K562 (cell line): ENCODE measurements around the gene VPS33B. TPM values are rescaled to one million over a fixed set of nuclear protein-coding genes. Genes with fewer than 3 reads are reported as not detected.

Experiments used
- ASH1L ChIP-seq: fragments of 450-650 bp; IDR thresholded peaks from 2 replicates; pipeline ENCODE4 v1.6.1; 2018; ENCODE audit warnings: borderline replicate concordance, mild to moderate bottlenecking, low read depth; ENCODE audit not compliant: partially characterized antibody
- ETV1 ChIP-seq: fragments of 450-650 bp; conservative IDR thresholded peaks from 2 replicates; pipeline ENCODE4 v1.6.1; 2016; ENCODE audit warnings: missing genetic modification characterization, control low read depth, low read depth, missing compliant biosample characterization
- FOXK2 ChIP-seq, 2 experiments: fragments of 450-650 bp; IDR thresholded peaks in 1 of 2; conservative IDR thresholded peaks in 1 of 2; 2 replicates each; pipeline ENCODE4 v1.6.1; 2016; ENCODE audit warnings: low read depth in 2 of 2, mild to moderate bottlenecking in 1 of 2
- FOXM1 ChIP-seq, 2 experiments: fragments of 450-650 bp in 1 of 2; sonication (generic) in 1 of 2; formaldehyde crosslinking in 1 of 2; IDR thresholded peaks; 2 replicates each; pipeline versions ENCODE4 v1.6.1 to v1.9.0; 2017 to 2022; ENCODE audit warnings: low read depth in 2 of 2, mild to moderate bottlenecking in 2 of 2, missing genetic modification reagents in 1 of 2, moderate library complexity in 1 of 2
- IFI16 ChIP-seq: fragments of 250-450 bp; sonication (Bioruptor Pico); IDR thresholded peaks from 2 replicates; pipeline ENCODE4 v2.1.2; 2022; ENCODE audit warnings: mild to moderate bottlenecking, inconsistent platforms
- KLF10 ChIP-seq: fragments of 250-450 bp; sonication (Bioruptor Pico); IDR thresholded peaks from 2 replicates; pipeline ENCODE4 v1.6.1; 2021; ENCODE audit warnings: matching md5 sums
- MCM3 ChIP-seq: fragments of 450-650 bp; IDR thresholded peaks from 2 replicates; pipeline ENCODE4 v1.6.1; 2016
- MYNN ChIP-seq, 2 experiments: sonication (generic); formaldehyde crosslinking in 1 of 2; IDR thresholded peaks; 2 replicates each; pipeline versions ENCODE4 v1.5.0 to v1.6.1; 2016 to 2020; ENCODE audit warnings: antibody characterized with exemption in 1 of 2, missing genetic modification reagents in 1 of 2
- NRF1 ChIP-seq, 2 experiments: fragments of 450-650 bp; IDR thresholded peaks in 1 of 2; conservative IDR thresholded peaks in 1 of 2; 2 replicates each; pipeline ENCODE4 v1.6.1; 2014; ENCODE audit warnings: mild to moderate bottlenecking in 2 of 2
- POLR2AphosphoS2 ChIP-seq: IDR thresholded peaks from 2 replicates; pipeline ENCODE4 v1.6.1; 2012; ENCODE audit warnings: low read length, improper control_type of control experiment
- RBFOX2 ChIP-seq: fragments of 200-400 bp; formaldehyde crosslinking; IDR thresholded peaks from 2 replicates; pipeline ENCODE4 v1.6.1; 2017; ENCODE audit warnings: low read depth, mild to moderate bottlenecking, low read length, moderate library complexity
- RFX5 ChIP-seq: IDR thresholded peaks from 2 replicates; pipeline ENCODE4 v1.6.1; 2011; ENCODE audit warnings: low read depth, mild to moderate bottlenecking, improper control_type of control experiment, low read length
- TSC22D4 ChIP-seq: fragments of 450-650 bp; IDR thresholded peaks from 2 replicates; pipeline ENCODE4 v1.6.1; 2016; ENCODE audit warnings: missing genetic modification characterization, missing biosample characterization, control low read depth
- YBX1 ChIP-seq: fragments of 450-650 bp; IDR thresholded peaks from 2 replicates; pipeline ENCODE4 v1.7.1; 2016; ENCODE audit warnings: mild to moderate bottlenecking
- ZC3H4 ChIP-seq: sonication (generic); formaldehyde crosslinking; IDR thresholded peaks from 2 replicates; pipeline ENCODE4 v1.9.0; 2021; ENCODE audit warnings: missing genetic modification reagents, borderline replicate concordance
- ZNF124 ChIP-seq: sonication (generic); formaldehyde crosslinking; IDR thresholded peaks from 2 replicates; pipeline ENCODE4 v1.8.1; 2022; ENCODE audit warnings: missing genetic modification reagents
- ZNF408 ChIP-seq: fragments of 250-450 bp; sonication (Bioruptor Pico); IDR thresholded peaks from 2 replicates; pipeline ENCODE4 v1.4.0; 2020; ENCODE audit warnings: low read depth, mild to moderate bottlenecking, moderate library complexity
- ZNF76 ChIP-seq: fragments of 250-450 bp; sonication (Bioruptor Pico); IDR thresholded peaks from 2 replicates; pipeline ENCODE4 v1.4.0; 2020; ENCODE audit warnings: mild to moderate bottlenecking, moderate library complexity, borderline replicate concordance
- polyA plus RNA-seq, 8 experiments: library from polyadenylated mRNA; depleted of rRNA in 4 of 8; stranded (reverse) in 5 of 8; unstranded in 3 of 8; fragments of >200 nt; fragmentation: Nextera tagmentation in 2 of 8; fragmentation: Illumina TruSeq in 1 of 8; extraction: Ambion mirVana in 2 of 8; extraction: Trizol in 1 of 8; gene quantifications; 2 replicates each; pipeline versions ENCODE4 v1.2.1 to v1.2.3, GENCODE V29; 2011 to 2014; ENCODE audit warnings: inconsistent platforms in 1 of 8, missing spikeins in 1 of 8
- total RNA-seq, 7 experiments: library from RNA; depleted of rRNA in 6 of 7; stranded (reverse); fragments of >200 nt in 6 of 7; fragmentation: Illumina TruSeq in 2 of 7; extraction: Trizol in 2 of 7; gene quantifications; 2 replicates each; pipeline versions ENCODE4 v1.2.1 to v1.2.3, GENCODE V29; 2011 to 2021; ENCODE audit warnings: low replicate concordance in 1 of 7
- TF ChIP-seq, protein P1 (sequence below): fragments of 200-400 bp; formaldehyde crosslinking; IDR thresholded peaks from 2 replicates; pipeline ENCODE4 v1.6.1; 2017; ENCODE audit warnings: mild to moderate bottlenecking, low read depth, low read length, moderate library complexity
- TF ChIP-seq, protein P2 (sequence below): fragments of 450-650 bp; IDR thresholded peaks from 2 replicates; pipeline ENCODE4 v1.6.1; 2017; ENCODE audit warnings: mild to moderate bottlenecking, moderate library complexity
- TF ChIP-seq, protein P3 (sequence below): fragments of 250-450 bp; sonication (Bioruptor Pico); IDR thresholded peaks from 2 replicates; pipeline ENCODE4 v1.9.0; 2021; ENCODE audit warnings: mild to moderate bottlenecking
- TF ChIP-seq, protein P4 (sequence below), 2 experiments: IDR thresholded peaks; 2 replicates each; pipeline ENCODE4 v1.6.1; 2011; ENCODE audit warnings: borderline replicate concordance in 1 of 2, control low read depth in 1 of 2, low read depth in 1 of 2, low read length in 1 of 2, mild to moderate bottlenecking in 1 of 2, mixed read lengths in 1 of 2, moderate library complexity in 1 of 2; ENCODE audit not compliant: insufficient read depth in 1 of 2, insufficient read length in 1 of 2, poor library complexity in 1 of 2, severe bottlenecking in 1 of 2; ENCODE audit errors: extremely low read depth in 1 of 2

Gene VPS33B
- total and polyA plus RNA-seq, 9 of the 15 experiments (the other 6 are each of a cell fraction or from before 2014, with no cell fraction given), result 9.4 to 25.5 (median 14.8) TPM

DNA sequence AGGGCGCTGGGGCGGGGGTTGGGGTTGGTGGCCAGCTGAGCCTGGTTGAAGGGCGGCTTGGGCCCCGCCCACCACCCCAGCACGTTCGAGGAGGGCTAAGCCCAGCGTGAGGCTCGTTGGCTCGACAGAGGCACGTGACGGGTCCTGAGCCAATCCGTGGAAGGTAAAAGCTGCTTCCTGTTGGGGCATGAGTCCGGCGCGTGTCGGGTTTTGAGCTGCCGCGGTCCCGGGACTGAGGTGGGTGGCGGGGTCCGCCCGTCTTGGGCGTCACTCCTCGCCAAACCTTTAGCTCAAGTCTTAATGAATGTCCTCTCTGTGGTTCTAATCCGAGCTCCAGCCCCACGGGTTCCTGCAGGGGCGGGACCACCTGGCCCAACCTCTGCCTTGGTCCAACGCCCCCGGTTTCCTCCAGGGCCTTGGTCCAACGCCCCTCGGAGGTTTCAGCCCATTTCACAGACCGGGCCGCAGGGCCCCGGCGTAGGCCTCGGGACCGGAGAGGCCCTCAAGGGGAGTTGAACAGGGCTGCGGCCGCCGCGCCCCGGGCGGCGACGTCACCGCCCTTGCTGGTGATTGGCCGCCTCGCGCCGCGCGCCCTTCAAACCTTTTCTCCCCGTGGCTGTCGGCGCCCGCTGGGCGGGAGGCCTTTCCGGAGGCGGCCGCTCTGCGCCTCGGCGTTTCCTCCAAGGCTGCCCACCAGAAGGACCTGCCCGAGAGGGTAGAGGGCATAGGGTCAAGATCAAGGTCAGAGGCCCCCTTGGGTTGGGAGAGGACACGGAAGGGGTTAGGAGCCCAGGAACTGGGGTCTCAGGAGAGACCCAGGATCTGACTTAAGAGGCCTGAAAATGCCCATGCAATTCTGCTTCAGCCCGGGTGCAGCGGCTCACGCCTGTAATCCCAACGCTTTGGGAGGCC is 67.4 kb downstream of the VPS33B start, which contains the start of gene RCCD1 (continued):
- peak; percentile 99 for TF ChIP-seq FOXM1 (IDR thresholded peaks at IDR 0.05; ENCODE audit: low read depth)
- TF ChIP-seq FOXM1 (CRISPR knock-in tag; IDR thresholded peaks at IDR 0.05; ENCODE audit: low read depth), result peak; percentile 99
- TF ChIP-seq FOXK2 (conservative IDR thresholded peaks at IDR 0.05 in 1 of 2, IDR thresholded peaks at IDR 0.05 in 1 of 2; ENCODE audit: low read depth in 2 of 2), result peak; percentile 57 to 77; a peak in 3 of 4 replicates
- TF ChIP-seq, protein P1, sequence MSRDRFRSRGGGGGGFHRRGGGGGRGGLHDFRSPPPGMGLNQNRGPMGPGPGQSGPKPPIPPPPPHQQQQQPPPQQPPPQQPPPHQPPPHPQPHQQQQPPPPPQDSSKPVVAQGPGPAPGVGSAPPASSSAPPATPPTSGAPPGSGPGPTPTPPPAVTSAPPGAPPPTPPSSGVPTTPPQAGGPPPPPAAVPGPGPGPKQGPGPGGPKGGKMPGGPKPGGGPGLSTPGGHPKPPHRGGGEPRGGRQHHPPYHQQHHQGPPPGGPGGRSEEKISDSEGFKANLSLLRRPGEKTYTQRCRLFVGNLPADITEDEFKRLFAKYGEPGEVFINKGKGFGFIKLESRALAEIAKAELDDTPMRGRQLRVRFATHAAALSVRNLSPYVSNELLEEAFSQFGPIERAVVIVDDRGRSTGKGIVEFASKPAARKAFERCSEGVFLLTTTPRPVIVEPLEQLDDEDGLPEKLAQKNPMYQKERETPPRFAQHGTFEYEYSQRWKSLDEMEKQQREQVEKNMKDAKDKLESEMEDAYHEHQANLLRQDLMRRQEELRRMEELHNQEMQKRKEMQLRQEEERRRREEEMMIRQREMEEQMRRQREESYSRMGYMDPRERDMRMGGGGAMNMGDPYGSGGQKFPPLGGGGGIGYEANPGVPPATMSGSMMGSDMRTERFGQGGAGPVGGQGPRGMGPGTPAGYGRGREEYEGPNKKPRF, result no peak
- peak; percentile 97 for TF ChIP-seq RBFOX2
- no peak for TF ChIP-seq MCM3
- no peak for TF ChIP-seq ZNF408 (CRISPR knock-in tag)
- no peak for TF ChIP-seq ZNF76 (CRISPR knock-in tag)
- TF ChIP-seq YBX1, result no peak
- TF ChIP-seq NRF1 (conservative IDR thresholded peaks at IDR 0.05 in 1 of 2, IDR thresholded peaks at IDR 0.05 in 1 of 2), result peak; percentile 43 to 58
- 0 out of 2 replicates have a peak, but pooled peaks have one; percentile 75 for TF ChIP-seq KLF10 (CRISPR knock-in tag)
- TF ChIP-seq TSC22D4 (tag), result no peak
- TF ChIP-seq POLR2AphosphoS2, result peak; percentile 97
- TF ChIP-seq ZNF124 (CRISPR knock-in tag), result no peak
- TF ChIP-seq, protein P2, sequence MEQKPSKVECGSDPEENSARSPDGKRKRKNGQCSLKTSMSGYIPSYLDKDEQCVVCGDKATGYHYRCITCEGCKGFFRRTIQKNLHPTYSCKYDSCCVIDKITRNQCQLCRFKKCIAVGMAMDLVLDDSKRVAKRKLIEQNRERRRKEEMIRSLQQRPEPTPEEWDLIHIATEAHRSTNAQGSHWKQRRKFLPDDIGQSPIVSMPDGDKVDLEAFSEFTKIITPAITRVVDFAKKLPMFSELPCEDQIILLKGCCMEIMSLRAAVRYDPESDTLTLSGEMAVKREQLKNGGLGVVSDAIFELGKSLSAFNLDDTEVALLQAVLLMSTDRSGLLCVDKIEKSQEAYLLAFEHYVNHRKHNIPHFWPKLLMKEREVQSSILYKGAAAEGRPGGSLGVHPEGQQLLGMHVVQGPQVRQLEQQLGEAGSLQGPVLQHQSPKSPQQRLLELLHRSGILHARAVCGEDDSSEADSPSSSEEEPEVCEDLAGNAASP, result no peak
- TF ChIP-seq ETV1 (tag), result peak; percentile 71
- TF ChIP-seq ZC3H4, result peak; percentile 73; the same call in 1 of the 2 replicates
- TF ChIP-seq IFI16, result no peak
- TF ChIP-seq, protein P3, sequence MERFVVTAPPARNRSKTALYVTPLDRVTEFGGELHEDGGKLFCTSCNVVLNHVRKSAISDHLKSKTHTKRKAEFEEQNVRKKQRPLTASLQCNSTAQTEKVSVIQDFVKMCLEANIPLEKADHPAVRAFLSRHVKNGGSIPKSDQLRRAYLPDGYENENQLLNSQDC (CRISPR knock-in tag), result no peak
- TF ChIP-seq, protein P4, sequence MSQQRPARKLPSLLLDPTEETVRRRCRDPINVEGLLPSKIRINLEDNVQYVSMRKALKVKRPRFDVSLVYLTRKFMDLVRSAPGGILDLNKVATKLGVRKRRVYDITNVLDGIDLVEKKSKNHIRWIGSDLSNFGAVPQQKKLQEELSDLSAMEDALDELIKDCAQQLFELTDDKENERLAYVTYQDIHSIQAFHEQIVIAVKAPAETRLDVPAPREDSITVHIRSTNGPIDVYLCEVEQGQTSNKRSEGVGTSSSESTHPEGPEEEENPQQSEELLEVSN (IDR thresholded peaks at IDR 0.05; ENCODE audit: borderline replicate concordance in 1 of 2, extremely low read depth in 1 of 2, insufficient read depth in 1 of 2, insufficient read length in 1 of 2, low read depth in 1 of 2, low read length in 1 of 2, poor library complexity in 1 of 2, severe bottlenecking in 1 of 2), result peak; percentile 92 to 99
- TF ChIP-seq RFX5, result no peak
- TF ChIP-seq MYNN (IDR thresholded peaks at IDR 0.05), result peak; percentile 26; the same call in 1 of the 2 replicates
- no peak for TF ChIP-seq MYNN (CRISPR knock-in tag; IDR thresholded peaks at IDR 0.05)
- no peak for TF ChIP-seq ASH1L
